HEK293 (cell line): ENCODE results near the gene TCF12.

Experiments
- CTCF ChIA-PET: fragments of 350-600 bp; formaldehyde crosslinking; extraction: SDS; loops from one replicate; lab custom pipeline; 2021; ENCODE audit warnings: antibody characterized with exemption; lab: Yijun Ruan, JAX
- POLR2A ChIA-PET: fragments of 300-600 bp; formaldehyde crosslinking; extraction: SDS; loops from one replicate; lab custom pipeline; 2020; ENCODE audit warnings: antibody characterized with exemption, inconsistent platforms; lab: Yijun Ruan, JAX
- H3K27ac ChIP-seq: fragments of 200-500 bp; sonication (Bioruptor generic); 2 replicates; pipeline ENCODE4 v1.5.1; 2014; ENCODE audit warnings: low read depth, low read length, control low read depth, inconsistent platforms; ENCODE audit errors: extremely low read depth
- H3K36me3 ChIP-seq, 2 experiments: fragments of 200-500 bp in 1 of 2; sonication (Bioruptor generic) in 1 of 2; 1 replicate in 1 of 2; 2 replicates in 1 of 2; pipeline ENCODE4 v1.5.1; 2014 to 2017; ENCODE audit warnings: inconsistent platforms in 2 of 2, low read length in 2 of 2; ENCODE audit not compliant: control insufficient read depth in 2 of 2, insufficient read depth in 1 of 2
- H3K4me1 ChIP-seq: fragments of 200-500 bp; sonication (Bioruptor generic); 2 replicates; pipeline ENCODE4 v1.5.1; 2014; ENCODE audit warnings: mild to moderate bottlenecking, low read length, inconsistent platforms; ENCODE audit not compliant: control insufficient read depth, insufficient read depth
- H3K4me3 ChIP-seq: 2 replicates; pipeline ENCODE4 v1.5.1; 2011; ENCODE audit warnings: low read depth, mild to moderate bottlenecking, control low read depth, low read length, moderate library complexity
- H3K9me3 ChIP-seq: fragments of 200-500 bp; sonication (Bioruptor generic); 2 replicates; pipeline ENCODE4 v1.5.1; 2014; ENCODE audit warnings: low read depth, low read length, inconsistent platforms; ENCODE audit not compliant: control insufficient read depth, insufficient read depth
- GLI2 ChIP-seq: fragments of 450-650 bp; formaldehyde crosslinking; IDR thresholded peaks from 2 replicates; pipeline ENCODE4; 2017; ENCODE audit warnings: missing biosample characterization, missing genetic modification characterization, low read depth, borderline replicate concordance
- INSM2 ChIP-seq: fragments of 450-650 bp; formaldehyde crosslinking; IDR thresholded peaks from 2 replicates; pipeline ENCODE4 v1.5.1; 2016; ENCODE audit warnings: missing biosample characterization, missing genetic modification characterization
- KLF16 ChIP-seq: fragments of 450-650 bp; formaldehyde crosslinking; IDR thresholded peaks from 2 replicates; pipeline ENCODE4 v1.5.1; 2017; ENCODE audit warnings: missing biosample characterization, missing genetic modification characterization
- PRDM1 ChIP-seq: fragments of 450-650 bp; formaldehyde crosslinking; IDR thresholded peaks from 2 replicates; pipeline ENCODE4; 2016; ENCODE audit warnings: missing biosample characterization, missing genetic modification characterization
- PRDM10 ChIP-seq: fragments of 450-650 bp; formaldehyde crosslinking; IDR thresholded peaks from 2 replicates; pipeline ENCODE4 v1.5.1; 2016; ENCODE audit warnings: missing biosample characterization, missing genetic modification characterization
- YY2 ChIP-seq: fragments of 450-650 bp; formaldehyde crosslinking; IDR thresholded peaks from 2 replicates; pipeline ENCODE4 v1.5.1; 2016; ENCODE audit warnings: missing biosample characterization, missing genetic modification characterization
- ZNF148 ChIP-seq: fragments of 450-650 bp; formaldehyde crosslinking; IDR thresholded peaks from 2 replicates; pipeline ENCODE4 v1.5.0; 2017; ENCODE audit warnings: missing biosample characterization, missing genetic modification characterization, borderline replicate concordance
- ZNF18 ChIP-seq: fragments of 450-650 bp; formaldehyde crosslinking; IDR thresholded peaks from 2 replicates; pipeline ENCODE4 v1.5.1; 2016; ENCODE audit warnings: missing biosample characterization, missing genetic modification characterization
- ZNF19 ChIP-seq: fragments of 450-650 bp; formaldehyde crosslinking; IDR thresholded peaks from 2 replicates; pipeline ENCODE4; 2016; ENCODE audit warnings: missing biosample characterization, missing genetic modification characterization, low read depth
- ZNF239 ChIP-seq: fragments of 450-650 bp; formaldehyde crosslinking; IDR thresholded peaks from 2 replicates; pipeline ENCODE4 v1.5.1; 2016; ENCODE audit warnings: missing biosample characterization, missing genetic modification characterization
- ZNF362 ChIP-seq: fragments of 450-650 bp; formaldehyde crosslinking; IDR thresholded peaks from 2 replicates; pipeline ENCODE4 v1.5.1; 2016; ENCODE audit warnings: missing biosample characterization, missing genetic modification characterization
- ZNF391 ChIP-seq: fragments of 450-650 bp; formaldehyde crosslinking; IDR thresholded peaks from 2 replicates; pipeline ENCODE4 v1.5.1; 2016; ENCODE audit warnings: low read depth, missing biosample characterization, missing genetic modification characterization, borderline replicate concordance
- ZNF416 ChIP-seq: fragments of 450-650 bp; formaldehyde crosslinking; IDR thresholded peaks from 2 replicates; pipeline ENCODE4 v1.5.1; 2016; ENCODE audit warnings: missing biosample characterization, missing genetic modification characterization
- ZNF561 ChIP-seq: fragments of 450-650 bp; IDR thresholded peaks from 2 replicates; pipeline ENCODE4 v1.5.1; 2018; ENCODE audit warnings: missing biosample characterization, missing genetic modification characterization, borderline replicate concordance
- ZNF596 ChIP-seq: fragments of 450-650 bp; IDR thresholded peaks from 2 replicates; pipeline ENCODE4 v1.5.0; 2018; ENCODE audit warnings: missing biosample characterization, mild to moderate bottlenecking, missing genetic modification characterization, moderate library complexity
- ZNF626 ChIP-seq: fragments of 450-650 bp; sonication (Bioruptor Pico); formaldehyde crosslinking; IDR thresholded peaks from 2 replicates; pipeline ENCODE4 v1.5.1; 2018; ENCODE audit warnings: missing biosample characterization, missing genetic modification characterization, inconsistent platforms
- ZNF704 ChIP-seq: fragments of 450-650 bp; formaldehyde crosslinking; IDR thresholded peaks from 2 replicates; pipeline ENCODE4 v1.5.1; 2016; ENCODE audit warnings: missing biosample characterization, missing genetic modification characterization
- ZNF791 ChIP-seq: fragments of 450-650 bp; formaldehyde crosslinking; IDR thresholded peaks from 2 replicates; pipeline ENCODE4 v1.5.1; 2016; ENCODE audit warnings: missing biosample characterization, missing genetic modification characterization
- ZSCAN30 ChIP-seq: fragments of 450-650 bp; IDR thresholded peaks from 2 replicates; pipeline ENCODE4 v1.5.1; 2018; ENCODE audit warnings: missing biosample characterization, mild to moderate bottlenecking, missing genetic modification characterization, moderate library complexity

TCF12 gene

GRCh38 chr15:56915888-56916287, 2.6 kb upstream of the TCF12 start:
- H3K4me1 ChIP-seq: 0 out of 2 replicates have a peak, but pooled peaks cover 3% of the 10 kb centered on the region
- H3K27ac ChIP-seq: no peak overlapping the region
- no peaks in the 10 kb centered on the region for H3K9me3 ChIP-seq
- CTCF ChIA-PET: no interaction called here
- no peak overlapping the region for H3K4me3 ChIP-seq
- H3K36me3 ChIP-seq: no peaks in the 10 kb centered on the region
- POLR2A ChIA-PET: no interaction called here
- TF ChIP-seq ZNF18 (tag by site-specific recombination) (no peak), YY2 (no peak), ZNF416 (tag by site-specific recombination) (no peak), ZNF239 (tag by site-specific recombination) (no peak), ZNF704 (no peak), ZNF596 (tag by site-specific recombination) (no peak), ZNF362 (tag by site-specific recombination) (no peak), ZNF148 (tag by site-specific recombination) (no peak), KLF16 (tag by site-specific recombination) (no peak), ZNF561 (no peak), PRDM10 (tag by site-specific recombination) (no peak), GLI2 (no peak), ZNF391 (tag by site-specific recombination) (no peak), ZNF791 (tag by site-specific recombination) (no peak), ZNF626 (tag by site-specific recombination) (no peak), ZSCAN30 (tag by site-specific recombination) (no peak), ZNF19 (tag by site-specific recombination) (no peak), PRDM1 (tag by site-specific recombination) (no peak), INSM2 (tag by site-specific recombination) (no peak)
